Left lung (tissue), 10 donors: ENCODE results near the gene SLC25A25. TPM values are rescaled to one million over a fixed set of nuclear protein-coding genes. Genes with fewer than 3 reads are reported as not detected.
A peak's percentile ranks its signal among the peaks of the same experiment; 100 is the strongest.
"Not testable (repeated sequence)": the region's sequence is repeated elsewhere in the genome, so short reads cannot be mapped to it uniquely, and the experiment has no call there.

Source experiments
- ATAC-seq: fragments of 200-7000 bp; cut with Tn5 transposase; one replicate; pipeline ENCODE4 v1.9.1; 2020; ENCODE audit warnings: moderate library complexity
- DNase-seq, 4 donors: peaks; one replicate each; pipeline ENCODE4 v3.0.0-alpha.2; 2013 to 2020
- H3K27ac ChIP-seq, 2 donors: fragments of 200-600 bp; sonication (generic) in 1 of 2; one replicate each; pipeline versions ENCODE4 v1.5.0 to v1.8.0; 2020 to 2021
- H3K27me3 ChIP-seq, 2 donors: fragments of 200-600 bp; sonication (generic) in 1 of 2; one replicate each; pipeline versions ENCODE4 v1.5.0 to v1.8.0; 2020 to 2021
- H3K36me3 ChIP-seq, 2 donors: fragments of 200-600 bp; sonication (generic) in 1 of 2; one replicate each; pipeline versions ENCODE4 v1.5.0 to v1.8.0; 2020 to 2021
- H3K4me1 ChIP-seq, 2 donors: fragments of 200-600 bp; one replicate each; pipeline ENCODE4 v1.8.0; 2021
- H3K4me3 ChIP-seq, 2 donors: fragments of 200-600 bp; sonication (generic) in 1 of 2; one replicate each; pipeline versions ENCODE4 v1.5.0 to v1.8.0; 2020 to 2021; ENCODE audit warnings: mild to moderate bottlenecking in 1 of 2
- H3K9me3 ChIP-seq, 2 donors: fragments of 200-600 bp; sonication (generic) in 1 of 2; one replicate each; pipeline versions ENCODE4 v1.5.0 to v1.8.0; 2020 to 2021
- intact Hi-C, 2 donors: fragments of 100-400 bp; cut with DNase I; formaldehyde crosslinking; loops; one replicate each; pipeline versions ENCODE4 v1.11.2 to v1.14.2; 2022
- polyA plus RNA-seq, 6 donors: library from polyadenylated mRNA; unstranded; fragments of 120-200 nt; gene quantifications; one replicate each; pipeline ENCODE4 v1.2.1, GENCODE V29; 2013; ENCODE audit not compliant: insufficient read length in 6 of 6
- total RNA-seq, 2 donors: library from RNA; stranded (reverse); fragmentation: NEBNext Ultra II Directional; extraction: Animal tissue kit (Norgen Biotek cat#: 25700); gene quantifications; one replicate each; pipeline ENCODE4 v1.2.1, GENCODE V29; 2021
- TF ChIP-seq, protein P1 (sequence below), 2 donors: fragments of 200-600 bp; sonication (generic) in 1 of 2; IDR thresholded peaks; one replicate each; pipeline versions ENCODE4 v1.5.0 to v1.8.0; 2021; ENCODE audit warnings: antibody characterized with exemption in 2 of 2
- donor health status: DM: no; HTN: yes; CAD: no.
- donor health status: DM: no; HTN: no; CAD: no.

Gene SLC25A25
- total and polyA plus RNA-seq, 8 donors, result 9.8 to 21.0 (median 15.4) TPM

DNA sequence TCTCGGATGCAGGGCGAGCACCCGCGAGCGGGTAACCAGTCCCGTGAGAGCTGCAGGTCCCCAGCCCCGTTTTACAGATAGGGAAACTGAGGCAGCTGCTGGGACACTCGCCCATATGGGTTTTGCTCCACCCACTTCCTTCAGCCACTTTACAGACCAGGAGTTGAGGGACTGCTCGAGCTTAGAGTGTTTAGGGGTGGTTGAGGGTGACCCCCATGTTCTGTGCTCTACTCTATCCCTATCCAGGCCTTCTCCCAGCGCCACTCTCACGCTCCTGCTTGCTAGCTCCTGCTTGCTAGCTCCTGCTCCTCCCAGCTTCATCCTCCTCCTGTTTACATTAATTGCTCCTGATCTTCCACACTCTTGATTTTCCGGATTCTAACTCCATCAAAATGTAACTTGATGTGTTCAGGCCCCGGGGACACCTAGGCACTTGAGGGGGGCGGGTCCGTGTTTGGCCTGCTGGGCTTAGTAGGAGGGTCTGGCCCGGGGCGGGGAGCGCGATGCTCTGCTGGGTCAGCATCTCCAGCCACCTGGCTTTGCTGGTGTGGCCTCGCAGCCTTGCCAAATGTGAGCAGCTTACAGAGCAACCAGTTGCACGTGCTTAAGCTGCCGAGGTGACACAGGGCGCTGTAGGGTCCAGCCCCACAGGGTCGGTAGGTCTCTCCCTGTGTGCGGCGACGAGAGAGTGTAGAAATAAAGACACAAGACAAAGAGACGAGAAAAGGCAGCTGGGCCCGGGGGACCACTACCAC, 61.0 kb downstream of the SLC25A25 start:
- Histone ChIP-seq H3K4me1 (peaks cover 6 to 35% of the 10 kb centered on the region in 2 donors), H3K36me3 (peaks cover 0 to 8% of the 10 kb centered on the region in 2 donors), H3K27me3 (peaks cover 0 to 7% of the 10 kb centered on the region in 2 donors), H3K27ac (peak overlapping the region; percentile 93 to 95), H3K9me3 (no peaks in the 10 kb centered on the region), H3K4me3 (peak overlapping the region; percentile 89 to 92)
- DNase-seq, result peak in 1 of 4 donors; percentile 79
- no peak for ATAC-seq
- TF ChIP-seq, protein P1, sequence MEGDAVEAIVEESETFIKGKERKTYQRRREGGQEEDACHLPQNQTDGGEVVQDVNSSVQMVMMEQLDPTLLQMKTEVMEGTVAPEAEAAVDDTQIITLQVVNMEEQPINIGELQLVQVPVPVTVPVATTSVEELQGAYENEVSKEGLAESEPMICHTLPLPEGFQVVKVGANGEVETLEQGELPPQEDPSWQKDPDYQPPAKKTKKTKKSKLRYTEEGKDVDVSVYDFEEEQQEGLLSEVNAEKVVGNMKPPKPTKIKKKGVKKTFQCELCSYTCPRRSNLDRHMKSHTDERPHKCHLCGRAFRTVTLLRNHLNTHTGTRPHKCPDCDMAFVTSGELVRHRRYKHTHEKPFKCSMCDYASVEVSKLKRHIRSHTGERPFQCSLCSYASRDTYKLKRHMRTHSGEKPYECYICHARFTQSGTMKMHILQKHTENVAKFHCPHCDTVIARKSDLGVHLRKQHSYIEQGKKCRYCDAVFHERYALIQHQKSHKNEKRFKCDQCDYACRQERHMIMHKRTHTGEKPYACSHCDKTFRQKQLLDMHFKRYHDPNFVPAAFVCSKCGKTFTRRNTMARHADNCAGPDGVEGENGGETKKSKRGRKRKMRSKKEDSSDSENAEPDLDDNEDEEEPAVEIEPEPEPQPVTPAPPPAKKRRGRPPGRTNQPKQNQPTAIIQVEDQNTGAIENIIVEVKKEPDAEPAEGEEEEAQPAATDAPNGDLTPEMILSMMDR (IDR thresholded peaks at IDR 0.05), result no peak
- intact Hi-C loops, result no loop called here

DNA sequence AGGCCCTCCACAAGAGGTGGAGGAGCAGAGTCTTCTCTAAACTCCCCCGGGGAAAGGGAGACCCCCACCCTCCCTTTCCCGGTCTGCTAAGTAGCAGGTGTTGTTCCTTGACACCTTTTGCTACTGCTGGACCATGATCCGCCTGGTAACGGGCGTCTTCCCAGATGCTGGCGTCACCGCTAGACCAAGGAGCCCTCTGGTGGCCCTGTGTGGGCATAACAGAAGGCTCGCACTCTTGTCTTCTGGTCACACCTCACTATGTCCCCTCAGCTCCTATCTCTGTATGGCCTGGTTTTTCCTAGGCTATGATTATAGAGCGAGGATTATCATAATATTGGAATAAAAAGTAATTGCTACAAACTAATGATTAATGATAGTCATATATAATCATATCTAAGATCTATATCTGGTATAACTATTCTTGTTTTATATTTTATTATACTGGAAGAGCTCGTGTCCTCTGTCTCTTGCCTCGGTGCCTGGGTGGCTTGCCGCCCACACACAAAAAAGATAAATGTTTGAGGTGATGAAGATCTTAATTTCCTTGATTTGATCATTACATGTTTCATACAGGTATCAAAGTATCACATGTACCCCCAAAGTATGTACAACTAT, 62.1 kb downstream of the SLC25A25 start:
- intact Hi-C loops, result not testable (repeated sequence)

DNA sequence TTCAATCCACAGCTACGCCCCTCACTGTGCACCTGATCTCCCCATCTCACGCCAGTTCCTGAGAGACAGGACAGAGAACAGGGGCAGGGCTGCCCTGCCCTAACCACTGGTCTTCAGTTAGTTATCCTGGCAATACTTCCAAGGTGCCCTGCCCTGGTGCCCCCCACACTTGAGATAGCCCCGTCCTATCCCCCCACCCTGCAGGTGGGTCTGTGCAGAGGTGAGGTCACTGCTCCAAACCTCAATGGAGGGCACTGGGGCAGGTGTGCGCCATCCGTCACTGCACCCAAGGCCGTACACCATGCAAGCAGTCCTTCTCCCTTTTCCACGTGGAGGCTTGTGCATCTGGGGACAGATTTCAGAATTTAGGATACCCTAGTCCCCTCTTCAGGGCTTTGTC, 62.6 kb downstream of the SLC25A25 start:
- H3K27ac ChIP-seq, ATAC-seq, H3K27me3 ChIP-seq, intact Hi-C loops, H3K4me3 ChIP-seq, H3K9me3 ChIP-seq, H3K36me3 ChIP-seq: not testable (repeated sequence)
- peaks cover 6 to 24% of the 10 kb centered on the region in 2 donors for H3K4me1 ChIP-seq
- peak in 1 of 4 donors; percentile 32 for DNase-seq

More for the DNA sequence above, 62.1 kb downstream of the SLC25A25 start:
- not testable (repeated sequence) for H3K9me3 ChIP-seq, H3K36me3 ChIP-seq, H3K27me3 ChIP-seq, H3K27ac ChIP-seq, H3K4me3 ChIP-seq, ATAC-seq
- DNase-seq, result peak in 1 of 4 donors; percentile 81
- TF ChIP-seq, protein P1 (IDR thresholded peaks at IDR 0.05), result peak; percentile 55 to 61
- H3K4me1 ChIP-seq, result peaks cover 6 to 30% of the 10 kb centered on the region in 2 donors

DNA sequence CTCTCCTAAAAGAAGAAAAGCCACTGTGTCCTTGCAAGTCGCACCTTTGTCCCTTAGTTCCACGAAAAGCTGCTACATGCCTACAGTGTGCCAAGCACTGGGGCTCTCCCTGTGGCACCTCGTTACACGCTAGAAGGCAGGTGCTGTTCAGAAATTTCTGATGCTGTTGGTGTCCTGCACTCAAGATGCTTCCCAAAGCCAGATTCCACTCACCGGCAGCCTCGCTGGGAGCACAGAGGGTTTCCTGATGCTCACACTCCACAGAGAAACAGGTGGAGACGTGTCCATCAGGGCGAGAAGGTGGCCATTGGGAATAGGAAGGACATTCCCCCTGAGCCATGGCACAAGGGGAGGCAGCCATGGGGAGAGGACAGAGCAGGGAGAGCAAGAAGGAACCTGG, 63.3 kb downstream of the SLC25A25 start:
- H3K36me3 ChIP-seq, H3K4me3 ChIP-seq, ATAC-seq, H3K27me3 ChIP-seq, intact Hi-C loops, H3K27ac ChIP-seq, H3K9me3 ChIP-seq: not testable (repeated sequence)
- H3K4me1 ChIP-seq, result peaks cover 6 to 17% of the 10 kb centered on the region in 2 donors
- DNase-seq, result peak in 1 of 4 donors; percentile 21

DNA sequence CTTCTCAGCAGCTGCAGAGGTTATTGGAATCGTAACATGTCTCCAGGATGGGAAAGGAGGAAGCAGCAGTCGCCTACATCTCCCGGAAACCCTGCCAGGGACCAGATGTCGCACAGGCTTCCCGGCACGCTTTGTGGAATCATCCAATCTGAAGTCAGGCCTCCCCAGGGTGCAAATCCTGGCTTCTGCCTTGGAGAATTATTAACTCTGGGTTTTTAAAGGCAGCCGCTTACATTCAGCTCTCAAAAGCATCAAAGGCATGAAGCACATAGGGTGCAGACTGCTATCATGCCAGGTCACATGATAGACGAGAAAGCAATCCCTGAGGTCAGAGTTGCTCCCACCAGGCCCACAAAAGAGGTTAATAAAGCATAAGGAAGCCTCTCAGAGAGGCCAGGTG, 64.1 kb downstream of the SLC25A25 start:
- H3K9me3 ChIP-seq, intact Hi-C loops, H3K36me3 ChIP-seq, H3K4me1 ChIP-seq, H3K27ac ChIP-seq, H3K4me3 ChIP-seq, H3K27me3 ChIP-seq, ATAC-seq: not testable (repeated sequence)
- DNase-seq, result peak in 2 of 4 donors; percentile 9 to 34

DNA sequence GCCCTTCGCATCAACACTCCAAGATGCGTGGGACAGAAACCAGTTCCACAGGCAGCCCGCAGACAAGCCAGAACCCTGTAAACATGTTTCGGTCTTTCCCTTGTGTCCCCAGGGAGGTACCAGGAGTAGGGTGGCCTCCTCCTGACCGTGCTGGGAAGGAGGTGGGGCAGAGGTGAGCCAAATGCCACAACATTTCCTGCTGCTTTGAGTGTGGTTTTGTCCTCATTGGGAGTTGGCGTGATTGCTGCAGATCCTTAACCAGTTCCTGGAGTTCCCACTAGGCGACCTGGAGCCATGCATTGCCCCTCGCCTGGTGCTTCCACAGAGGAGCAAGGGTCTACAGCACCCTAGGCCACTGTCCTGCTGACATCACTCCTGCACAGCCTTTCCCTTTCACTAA, 67.5 kb downstream of the SLC25A25 start:
- H3K27me3 ChIP-seq, H3K36me3 ChIP-seq, H3K4me1 ChIP-seq, H3K9me3 ChIP-seq, ATAC-seq, H3K27ac ChIP-seq, H3K4me3 ChIP-seq, intact Hi-C loops: not testable (repeated sequence)
- peak in 1 of 4 donors; percentile 23 for DNase-seq
